Trophoblast cell (in vitro differentiated cells and primary cell): ENCODE data around the gene DYDC2.

Source experiments
- DNase-seq, 2 donors: peaks; one replicate each; pipeline ENCODE4 v3.0.0-alpha.2; 2016
- H2AFZ ChIP-seq: 2 replicates; pipeline ENCODE4 v1.6.1; 2013; ENCODE audit warnings: low read length, moderate library complexity, mild to moderate bottlenecking; ENCODE audit not compliant: insufficient read depth, poor library complexity
- H2AK5ac ChIP-seq: 2 replicates; pipeline ENCODE4 v1.6.1; 2013; ENCODE audit warnings: mild to moderate bottlenecking, low read length
- H2BK120ac ChIP-seq: 2 replicates; pipeline ENCODE4 v1.6.1; 2013; ENCODE audit warnings: low read length, mild to moderate bottlenecking, moderate library complexity; ENCODE audit not compliant: insufficient read depth, poor library complexity
- H2BK12ac ChIP-seq: 2 replicates; pipeline ENCODE4 v1.6.1; 2013; ENCODE audit warnings: mild to moderate bottlenecking, low read length, moderate library complexity
- H2BK5ac ChIP-seq: 2 replicates; pipeline ENCODE4 v1.6.1; 2013; ENCODE audit warnings: low read length, low read depth, moderate library complexity, mild to moderate bottlenecking; ENCODE audit not compliant: poor library complexity
- H3K14ac ChIP-seq: 2 replicates; pipeline ENCODE4 v1.6.1; 2013; ENCODE audit warnings: mild to moderate bottlenecking, low read length
- H3K18ac ChIP-seq: 2 replicates; pipeline ENCODE4 v1.6.1; 2013; ENCODE audit warnings: mild to moderate bottlenecking, low read length
- H3K23ac ChIP-seq: 2 replicates; pipeline ENCODE4 v1.6.1; 2013; ENCODE audit warnings: low read length
- H3K27ac ChIP-seq: 2 replicates; pipeline ENCODE4 v1.5.1; 2013; ENCODE audit warnings: low read depth, mild to moderate bottlenecking, inconsistent platforms, low read length, moderate library complexity
- H3K27me3 ChIP-seq: 2 replicates; pipeline ENCODE4 v1.6.1; 2013; ENCODE audit warnings: inconsistent platforms, mild to moderate bottlenecking, low read length, moderate library complexity; ENCODE audit not compliant: insufficient read depth
- H3K36me3 ChIP-seq, 2 experiments: 1 replicate in 1 of 2; 2 replicates in 1 of 2; pipeline ENCODE4 v1.6.1; 2013; ENCODE audit warnings: low read length in 2 of 2, mild to moderate bottlenecking in 2 of 2, moderate library complexity in 1 of 2; ENCODE audit not compliant: insufficient read depth in 2 of 2, control insufficient read depth in 1 of 2
- H3K4ac ChIP-seq: 2 replicates; pipeline ENCODE4 v1.6.1; 2013; ENCODE audit warnings: low read depth, mild to moderate bottlenecking, low read length, moderate library complexity
- H3K4me1 ChIP-seq, 2 experiments: 1 replicate in 1 of 2; 2 replicates in 1 of 2; pipeline ENCODE4 v1.6.1; 2013; ENCODE audit warnings: low read length in 2 of 2, mild to moderate bottlenecking in 2 of 2, moderate library complexity in 1 of 2; ENCODE audit not compliant: insufficient read depth in 2 of 2, control insufficient read depth in 1 of 2
- H3K4me2 ChIP-seq: 2 replicates; pipeline ENCODE4 v1.6.1; 2013; ENCODE audit warnings: inconsistent platforms, mild to moderate bottlenecking, low read length, moderate library complexity
- H3K4me3 ChIP-seq: 2 replicates; pipeline ENCODE4 v1.5.1; 2013; ENCODE audit warnings: mild to moderate bottlenecking, low read depth, low read length, inconsistent platforms
- H3K79me1 ChIP-seq: one replicate; pipeline ENCODE4 v1.6.1; 2013; ENCODE audit warnings: low read length
- H3K79me2 ChIP-seq: 2 replicates; pipeline ENCODE4 v1.6.1; 2013; ENCODE audit warnings: low read length, mild to moderate bottlenecking; ENCODE audit not compliant: control insufficient read depth, insufficient read depth, poor library complexity
- H3K9ac ChIP-seq: 2 replicates; pipeline ENCODE4 v1.6.1; 2013; ENCODE audit warnings: mild to moderate bottlenecking, low read length
- H3K9me3 ChIP-seq: 2 replicates; pipeline ENCODE4 v1.6.1; 2013; ENCODE audit warnings: low read depth, mild to moderate bottlenecking, control low read depth, inconsistent platforms, low read length; ENCODE audit not compliant: insufficient read depth
- H4K12ac ChIP-seq: 2 replicates; pipeline ENCODE4 v1.6.1; 2013; ENCODE audit warnings: low read depth, mild to moderate bottlenecking, low read length, moderate library complexity
- H4K8ac ChIP-seq: 2 replicates; pipeline ENCODE4 v1.6.1; 2013; ENCODE audit warnings: low read depth, mild to moderate bottlenecking, low read length, moderate library complexity
- H4K91ac ChIP-seq: one replicate; pipeline ENCODE4 v1.6.1; 2013; ENCODE audit warnings: low read depth, mild to moderate bottlenecking, low read length, moderate library complexity
- WGBS: extraction: QIAGEN DNeasy Blood & Tissue Kit; methylation state at CpG from one replicate; pipeline ENCODE4 v1.1.7; 2013; ENCODE audit warnings: missing lambda C conversion rate; ENCODE audit not compliant: insufficient read length, insufficient coverage; ENCODE audit errors: extremely low coverage; 5-methylcytosine and 5-hydroxymethylcytosine counted together

Gene DYDC2

DNA sequence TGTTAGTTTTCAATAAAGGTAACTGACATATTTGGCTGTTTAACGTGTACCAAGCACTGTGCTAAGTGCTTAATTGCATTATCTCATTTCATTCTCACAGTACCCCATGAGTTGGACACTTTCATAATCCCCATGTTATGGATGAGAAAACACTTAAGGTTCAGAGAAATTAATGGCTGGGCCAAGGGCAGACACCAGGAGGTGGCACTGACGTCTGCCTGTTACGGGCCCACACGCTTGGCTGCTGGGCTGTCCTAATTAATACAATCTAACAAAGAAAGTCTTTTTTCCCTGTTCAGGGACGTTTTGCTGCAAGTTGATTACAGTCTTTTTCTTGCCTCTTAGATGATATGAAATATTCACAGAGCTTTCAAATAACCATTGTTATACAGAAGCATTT is 16.1 kb downstream of the DYDC2 start:
- Histone ChIP-seq H3K4ac (no peak overlapping the region), H3K27ac (no peak overlapping the region), H4K12ac (no peak overlapping the region), H4K91ac (no peak overlapping the region), H3K4me1 (no peaks in the 10 kb centered on the region), H2BK5ac (no peak overlapping the region), H4K8ac (no peak overlapping the region), H3K9me3 (peaks cover 2% of the 10 kb centered on the region), H3K79me2 (no peaks in the 10 kb centered on the region), H3K18ac (no peak overlapping the region), H3K79me1 (no peaks in the 10 kb centered on the region), H3K27me3 (no peaks in the 10 kb centered on the region), H3K9ac (no peak overlapping the region), H2AK5ac (no peak overlapping the region), H3K23ac (no peak overlapping the region), H3K4me2 (no peak overlapping the region), H2BK12ac (no peak overlapping the region), H3K4me3 (no peak overlapping the region), H2BK120ac (no peak overlapping the region), H2AFZ (no peak overlapping the region), H3K14ac (no peak overlapping the region), H3K36me3 (no peaks in the 10 kb centered on the region)
- DNase-seq, result no peak
- no CpG with 5 or more reads among the region's 5 CpGs for WGBS

DNA sequence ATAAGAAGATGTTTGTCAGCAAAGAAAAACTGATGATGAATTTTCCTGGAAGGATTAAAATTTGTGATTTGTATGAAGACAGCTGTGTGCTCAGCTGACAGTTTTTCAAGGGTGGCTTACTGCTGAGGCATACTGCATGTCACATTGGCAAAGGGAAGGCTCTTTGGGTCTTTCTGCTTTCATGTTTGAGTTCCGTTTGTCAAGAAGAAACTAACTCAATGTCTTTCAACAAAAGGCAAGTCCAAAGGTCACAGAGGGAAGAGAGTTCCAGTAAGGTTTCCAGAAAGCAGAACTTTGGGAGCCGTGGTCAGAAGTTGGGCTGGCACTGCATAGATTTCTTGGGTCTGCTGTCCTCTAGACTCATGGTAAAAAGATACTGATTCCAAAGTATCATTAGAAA is 16.9 kb downstream of the DYDC2 start:
- no peak overlapping the region for H4K12ac ChIP-seq
- H3K79me2 ChIP-seq, result no peaks in the 10 kb centered on the region
- H2BK5ac ChIP-seq, result no peak overlapping the region
- no peak overlapping the region for H2AK5ac ChIP-seq
- no peak overlapping the region for H3K4me2 ChIP-seq
- H3K4me3 ChIP-seq, result no peak overlapping the region
- H3K4me1 ChIP-seq, result no peaks in the 10 kb centered on the region
- no peak overlapping the region for H4K8ac ChIP-seq
- H3K79me1 ChIP-seq, result no peaks in the 10 kb centered on the region
- DNase-seq, result no peak
- no peak overlapping the region for H2BK12ac ChIP-seq
- H3K9ac ChIP-seq, result no peak overlapping the region
- no peak overlapping the region for H3K14ac ChIP-seq
- H3K9me3 ChIP-seq, result peaks cover 2% of the 10 kb centered on the region
- no peak overlapping the region for H2BK120ac ChIP-seq
- H4K91ac ChIP-seq, result no peak overlapping the region
- no peak overlapping the region for H3K23ac ChIP-seq
- no CpG with 5 or more reads among the region's 2 CpGs for WGBS
- H3K36me3 ChIP-seq, result no peaks in the 10 kb centered on the region
- no peaks in the 10 kb centered on the region for H3K27me3 ChIP-seq
- H3K4ac ChIP-seq, result no peak overlapping the region
- no peak overlapping the region for H2AFZ ChIP-seq
- H3K27ac ChIP-seq, result no peak overlapping the region
- no peak overlapping the region for H3K18ac ChIP-seq

DNA sequence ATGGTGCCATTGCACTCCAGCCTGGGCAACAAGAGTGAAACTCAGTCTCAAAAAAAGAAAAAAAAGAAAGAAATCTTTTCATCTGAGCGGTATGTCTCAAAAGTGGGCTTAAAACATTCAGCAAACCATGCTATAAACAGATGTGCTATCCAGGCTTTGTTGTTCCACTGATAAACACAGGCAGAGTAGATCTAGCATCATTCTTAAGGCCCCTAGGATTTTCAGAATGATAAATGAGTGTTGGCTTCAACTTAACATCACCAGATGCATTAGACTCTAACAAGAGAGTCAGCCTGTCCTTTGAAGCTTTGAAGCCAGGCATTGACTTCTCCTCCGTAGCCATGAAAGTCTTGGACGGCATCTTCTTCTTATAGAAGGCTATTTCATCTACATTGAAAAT is 23.1 kb downstream of the DYDC2 start:
- no peak overlapping the region for H2AFZ ChIP-seq
- H3K9ac ChIP-seq, result no peak overlapping the region
- H4K12ac ChIP-seq, result no peak overlapping the region
- no peak overlapping the region for H2BK5ac ChIP-seq
- H3K14ac ChIP-seq, result no peak overlapping the region
- no CpG with 5 or more reads among the region's 3 CpGs for WGBS
- no peak overlapping the region for H2BK120ac ChIP-seq
- no peak overlapping the region for H4K91ac ChIP-seq
- H3K4ac ChIP-seq, result no peak overlapping the region
- H3K18ac ChIP-seq, result no peak overlapping the region
- H3K4me2 ChIP-seq, result no peak overlapping the region
- no peak overlapping the region for H3K27ac ChIP-seq
- no peaks in the 10 kb centered on the region for H3K79me1 ChIP-seq
- no peaks in the 10 kb centered on the region for H3K36me3 ChIP-seq
- no peak overlapping the region for H4K8ac ChIP-seq
- H3K9me3 ChIP-seq, result no peaks in the 10 kb centered on the region
- H2BK12ac ChIP-seq, result no peak overlapping the region
- H3K4me3 ChIP-seq, result no peak overlapping the region
- H3K79me2 ChIP-seq, result no peaks in the 10 kb centered on the region
- H3K23ac ChIP-seq, result no peak overlapping the region
- no peak overlapping the region for H2AK5ac ChIP-seq
- no peaks in the 10 kb centered on the region for H3K4me1 ChIP-seq
- DNase-seq, result no peak
- H3K27me3 ChIP-seq, result no peaks in the 10 kb centered on the region

DNA sequence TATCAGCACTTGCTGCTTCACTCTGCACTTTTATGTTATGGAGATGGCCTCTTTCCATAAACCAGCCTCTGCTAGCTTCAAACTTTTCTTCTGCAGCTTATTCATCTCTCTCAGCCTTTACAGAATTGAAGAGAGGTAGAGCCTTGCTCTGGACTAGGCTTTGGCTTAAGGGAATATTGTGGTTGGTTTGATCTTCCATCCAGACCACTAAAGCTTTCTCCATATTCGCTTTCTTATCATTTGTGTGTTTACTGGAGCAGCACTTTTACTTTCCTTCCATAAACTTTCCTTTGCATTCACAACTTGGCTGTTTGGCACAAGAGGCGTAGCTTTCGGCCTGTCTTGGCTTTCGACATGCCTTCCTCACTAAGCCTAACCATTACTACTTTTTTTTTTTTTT is 23.6 kb downstream of the DYDC2 start:
- WGBS, result no CpG with 5 or more reads among the region's 4 CpGs
- Histone ChIP-seq H3K4me2 (no peak overlapping the region), H3K4me3 (no peak overlapping the region)

More for the DNA sequence above, 23.6 kb downstream of the DYDC2 start:
- Histone ChIP-seq H3K9ac (no peak overlapping the region), H3K79me1 (no peaks in the 10 kb centered on the region), H3K4ac (no peak overlapping the region), H4K12ac (no peak overlapping the region), H3K36me3 (no peaks in the 10 kb centered on the region), H4K8ac (no peak overlapping the region), H3K79me2 (no peaks in the 10 kb centered on the region), H3K23ac (no peak overlapping the region), H3K27me3 (no peaks in the 10 kb centered on the region), H4K91ac (no peak overlapping the region), H2BK12ac (no peak overlapping the region), H3K18ac (no peak overlapping the region), H2BK120ac (no peak overlapping the region), H3K14ac (no peak overlapping the region), H2AK5ac (no peak overlapping the region), H3K9me3 (no peaks in the 10 kb centered on the region), H2BK5ac (no peak overlapping the region), H2AFZ (no peak overlapping the region), H3K27ac (no peak overlapping the region), H3K4me1 (no peaks in the 10 kb centered on the region)
- DNase-seq, result no peak
